HepG2 (cell line): ENCODE results near the gene CAPN11. TPM values are rescaled to one million over a fixed set of nuclear protein-coding genes. Genes with fewer than 3 reads are reported as not detected.

Source experiments
- ADNP ChIP-seq: sonication (generic); formaldehyde crosslinking; IDR thresholded peaks from 2 replicates; pipeline ENCODE4 v1.4.0; 2020; ENCODE audit warnings: missing genetic modification reagents
- AFF4 ChIP-seq: sonication (generic); formaldehyde crosslinking; IDR thresholded peaks from 2 replicates; pipeline ENCODE4 v1.4.0; 2020; ENCODE audit warnings: missing genetic modification reagents
- BCL6 ChIP-seq: IDR thresholded peaks from 2 replicates; pipeline ENCODE4 v1.6.1; 2016; ENCODE audit warnings: missing genetic modification reagents, missing compliant biosample characterization
- BHLHE40 ChIP-seq: IDR thresholded peaks from 2 replicates; pipeline ENCODE4 v1.6.1; 2011; ENCODE audit warnings: low read length, improper control_type of control experiment
- CAMTA2 ChIP-seq: sonication (generic); formaldehyde crosslinking; IDR thresholded peaks from 2 replicates; pipeline ENCODE4 v1.4.0; 2020; ENCODE audit warnings: mild to moderate bottlenecking, missing genetic modification reagents, borderline replicate concordance
- IRX3 ChIP-seq: sonication (generic); formaldehyde crosslinking; IDR thresholded peaks from 2 replicates; pipeline ENCODE4 v1.8.1; 2023; ENCODE audit warnings: mild to moderate bottlenecking, low read depth, missing genetic modification reagents, borderline replicate concordance
- MAFF ChIP-seq: IDR thresholded peaks from 2 replicates; pipeline ENCODE4 v1.6.1; 2011; ENCODE audit warnings: low read depth, low read length, improper control_type of control experiment
- NCOA2 ChIP-seq: sonication (generic); formaldehyde crosslinking; IDR thresholded peaks from 2 replicates; pipeline ENCODE4 v1.8.0; 2022; ENCODE audit warnings: inconsistent platforms
- NFIC ChIP-seq: IDR thresholded peaks from 2 replicates; pipeline ENCODE4 v1.6.1; 2012; ENCODE audit warnings: mild to moderate bottlenecking, low read length, inconsistent platforms
- NFYB ChIP-seq: sonication (generic); formaldehyde crosslinking; IDR thresholded peaks from 2 replicates; pipeline ENCODE4 v1.4.0; 2020; ENCODE audit warnings: missing genetic modification reagents
- NR0B2 ChIP-seq: sonication (generic); formaldehyde crosslinking; IDR thresholded peaks from 2 replicates; pipeline ENCODE4 v1.4.0; 2020; ENCODE audit warnings: mild to moderate bottlenecking, missing genetic modification reagents
- PCBP2 ChIP-seq: fragments of 200-400 bp; formaldehyde crosslinking; optimal IDR thresholded peaks from 2 replicates; pipeline ENCODE3; 2018; ENCODE audit warnings: low read length, low read depth; ENCODE audit not compliant: poor library complexity, severe bottlenecking
- PREB ChIP-seq: sonication (generic); formaldehyde crosslinking; IDR thresholded peaks from 2 replicates; pipeline ENCODE4 v1.4.0; 2020; ENCODE audit warnings: missing genetic modification reagents
- SCMH1 ChIP-seq: sonication (generic); formaldehyde crosslinking; IDR thresholded peaks from 2 replicates; pipeline ENCODE4 v1.9.0; 2021; ENCODE audit warnings: missing genetic modification reagents, mild to moderate bottlenecking, borderline replicate concordance
- THAP7 ChIP-seq: sonication (generic); formaldehyde crosslinking; IDR thresholded peaks from 2 replicates; pipeline ENCODE4 v1.8.1; 2023; ENCODE audit warnings: mild to moderate bottlenecking, missing genetic modification reagents
- ZBTB39 ChIP-seq: sonication (generic); formaldehyde crosslinking; IDR thresholded peaks from 2 replicates; pipeline ENCODE4 v1.5.0; 2020; ENCODE audit warnings: missing genetic modification reagents
- ZBTB7B ChIP-seq: sonication (generic); formaldehyde crosslinking; IDR thresholded peaks from 2 replicates; pipeline ENCODE4 v1.4.0; 2020; ENCODE audit warnings: missing genetic modification reagents
- ZNF441 ChIP-seq: sonication (generic); formaldehyde crosslinking; IDR thresholded peaks from 2 replicates; pipeline ENCODE4 v1.7.0; 2021; ENCODE audit warnings: missing genetic modification reagents, borderline replicate concordance
- ZNF670 ChIP-seq: sonication (generic); formaldehyde crosslinking; IDR thresholded peaks from 2 replicates; pipeline ENCODE4 v1.8.0; 2022; ENCODE audit warnings: mild to moderate bottlenecking, missing genetic modification reagents, borderline replicate concordance
- ZNF768 ChIP-seq: sonication (generic); formaldehyde crosslinking; IDR thresholded peaks from 2 replicates; pipeline ENCODE4 v1.4.0; 2020; ENCODE audit warnings: missing genetic modification reagents
- polyA plus RNA-seq, 8 experiments: library from polyadenylated mRNA; depleted of rRNA in 3 of 8; stranded (reverse) in 7 of 8; unstranded in 1 of 8; fragments of >200 nt; fragmentation: Illumina TruSeq in 4 of 8; extraction: Trizol in 4 of 8; gene quantifications; 2 replicates each; pipeline versions ENCODE4 v1.2.1 to v1.2.3, GENCODE V29; 2011 to 2016; ENCODE audit warnings: low read depth in 4 of 8, missing spikeins in 1 of 8, mixed read lengths in 1 of 8; ENCODE audit not compliant: insufficient read depth in 1 of 8
- total RNA-seq, 5 experiments: library from RNA; depleted of rRNA; stranded (reverse); fragments of >200 nt; fragmentation: Illumina TruSeq; extraction: Trizol; gene quantifications; 2 replicates each; pipeline ENCODE4 v1.2.3, GENCODE V29; 2016; ENCODE audit warnings: low read depth in 1 of 5

The CAPN11 gene
- total and polyA plus RNA-seq, 2 of the 13 experiments (the other 11 are each of a cell fraction or from before 2014, with no cell fraction given) = 0.07 to 0.11 TPM

GRCh38 chr6:44128020-44128917 lies 30.4 kb upstream of the CAPN11 start (continued):
- TF ChIP-seq CAMTA2 (CRISPR knock-in tag) = peak; percentile 87; the same call in 1 of the 2 replicates
- no peak for TF ChIP-seq THAP7 (CRISPR knock-in tag)
- no peak for TF ChIP-seq NCOA2 (CRISPR knock-in tag)
- peak; percentile 69 for TF ChIP-seq ZNF768
- 0 out of 2 replicates have a peak, but pooled peaks have one; percentile 18 for TF ChIP-seq NFYB (CRISPR knock-in tag)
- TF ChIP-seq ZBTB39 = no peak
- no peak for TF ChIP-seq MAFF
- no peak for TF ChIP-seq PREB (CRISPR knock-in tag)
- TF ChIP-seq NFIC = no peak
- TF ChIP-seq ADNP (CRISPR knock-in tag) = 0 out of 2 replicates have a peak, but pooled peaks have one; percentile 42
- TF ChIP-seq NR0B2 (CRISPR knock-in tag) = no peak
- TF ChIP-seq IRX3 = 0 out of 2 replicates have a peak, but pooled peaks have one; percentile 36
- TF ChIP-seq ZNF441 = no peak
- TF ChIP-seq SCMH1 (CRISPR knock-in tag) = no peak
- no peak for TF ChIP-seq AFF4 (CRISPR knock-in tag)
- TF ChIP-seq BHLHE40 = no peak
- 0 out of 2 replicates have a peak, but pooled peaks have one; percentile 41 for TF ChIP-seq ZNF670
- peak; percentile 87 for TF ChIP-seq ZBTB7B (CRISPR knock-in tag)
- no peak for TF ChIP-seq BCL6 (CRISPR knock-in tag)
- no peak for TF ChIP-seq PCBP2
